HepG2 (cell line): ENCODE results near the gene PKP3. TPM values are rescaled to one million over a fixed set of nuclear protein-coding genes. Genes with fewer than 3 reads are reported as not detected.

Source experiments
- AHR ChIP-seq: IDR thresholded peaks from 2 replicates; pipeline ENCODE4 v1.6.1; 2018; ENCODE audit warnings: missing genetic modification reagents, missing compliant biosample characterization
- CBFB ChIP-seq: sonication (generic); formaldehyde crosslinking; IDR thresholded peaks from 2 replicates; pipeline ENCODE4 v1.4.0; 2020; ENCODE audit warnings: missing genetic modification reagents
- ELF3 ChIP-seq: IDR thresholded peaks from 2 replicates; pipeline ENCODE4 v1.6.1; 2016; ENCODE audit warnings: missing genetic modification reagents, missing compliant biosample characterization
- FOXK1 ChIP-seq: sonication (generic); formaldehyde crosslinking; IDR thresholded peaks from 2 replicates; pipeline ENCODE4 v1.4.0; 2020; ENCODE audit warnings: low read depth, missing genetic modification reagents, borderline replicate concordance
- GTF2F1 ChIP-seq: fragments of 150-350 bp; IDR thresholded peaks from 2 replicates; pipeline ENCODE4 v1.6.1; 2014; ENCODE audit warnings: low read length
- HES4 ChIP-seq: sonication (generic); formaldehyde crosslinking; IDR thresholded peaks from 2 replicates; pipeline ENCODE4 v1.9.0; 2021; ENCODE audit warnings: mild to moderate bottlenecking, missing genetic modification reagents, borderline replicate concordance
- IRX3 ChIP-seq: sonication (generic); formaldehyde crosslinking; IDR thresholded peaks from 2 replicates; pipeline ENCODE4 v1.8.1; 2023; ENCODE audit warnings: mild to moderate bottlenecking, low read depth, missing genetic modification reagents, borderline replicate concordance
- JUND ChIP-seq: sonication (generic); formaldehyde crosslinking; IDR thresholded peaks from 2 replicates; pipeline ENCODE4 v1.8.0; 2022; ENCODE audit warnings: mild to moderate bottlenecking, missing genetic modification reagents
- MED8 ChIP-seq: sonication (generic); formaldehyde crosslinking; IDR thresholded peaks from 2 replicates; pipeline ENCODE4 v1.8.1; 2023; ENCODE audit warnings: mild to moderate bottlenecking, missing genetic modification reagents; ENCODE audit not compliant: insufficient replicate concordance
- MXI1 ChIP-seq: IDR thresholded peaks from 3 replicates; pipeline ENCODE4 v1.6.1; 2012; ENCODE audit warnings: low read depth, low read length, inconsistent platforms, borderline replicate concordance
- PAX8 ChIP-seq: sonication (generic); formaldehyde crosslinking; IDR thresholded peaks from 2 replicates; pipeline ENCODE4 v1.8.0; 2022; ENCODE audit warnings: mild to moderate bottlenecking, missing genetic modification reagents, borderline replicate concordance
- POLR2G ChIP-seq: fragments of 200-400 bp; formaldehyde crosslinking; IDR thresholded peaks from 2 replicates; pipeline ENCODE4 v1.6.1; 2018; ENCODE audit warnings: mild to moderate bottlenecking, low read depth, low read length, moderate library complexity
- SAP130 ChIP-seq: IDR thresholded peaks from 2 replicates; pipeline ENCODE4 v1.6.1; 2016; ENCODE audit warnings: low read depth
- SATB2 ChIP-seq: sonication (generic); formaldehyde crosslinking; IDR thresholded peaks from 2 replicates; pipeline ENCODE4 v1.5.0; 2020; ENCODE audit warnings: missing genetic modification reagents
- SP140L ChIP-seq: sonication (generic); formaldehyde crosslinking; IDR thresholded peaks from 2 replicates; pipeline ENCODE4 v1.4.0; 2020; ENCODE audit warnings: missing genetic modification reagents, borderline replicate concordance
- TEAD3 ChIP-seq: optimal IDR thresholded peaks from 2 replicates; pipeline ENCODE3; 2016; ENCODE audit warnings: borderline replicate concordance
- ZKSCAN5 ChIP-seq: sonication (generic); formaldehyde crosslinking; IDR thresholded peaks from 2 replicates; pipeline ENCODE4 v1.5.1; 2020; ENCODE audit warnings: mild to moderate bottlenecking, missing genetic modification reagents
- ZNF12 ChIP-seq: sonication (generic); formaldehyde crosslinking; IDR thresholded peaks from 2 replicates; pipeline ENCODE4 v1.5.0; 2020; ENCODE audit warnings: missing genetic modification reagents
- ZNF263 ChIP-seq: sonication (generic); formaldehyde crosslinking; IDR thresholded peaks from 2 replicates; pipeline ENCODE4 v1.4.0; 2020; ENCODE audit warnings: missing genetic modification reagents
- ZNF34 ChIP-seq: sonication (generic); formaldehyde crosslinking; IDR thresholded peaks from 2 replicates; pipeline ENCODE4 v1.4.0; 2020; ENCODE audit warnings: mild to moderate bottlenecking, missing genetic modification reagents, borderline replicate concordance
- ZNF468 ChIP-seq: sonication (generic); formaldehyde crosslinking; IDR thresholded peaks from 2 replicates; pipeline ENCODE4 v1.8.0; 2022; ENCODE audit warnings: mild to moderate bottlenecking, moderate library complexity, missing genetic modification reagents
- ZNF614 ChIP-seq: IDR thresholded peaks from 2 replicates; pipeline ENCODE4 v1.6.1; 2018; ENCODE audit warnings: missing biosample characterization, missing genetic modification reagents, inconsistent platforms, borderline replicate concordance
- ZNF615 ChIP-seq: sonication (generic); formaldehyde crosslinking; IDR thresholded peaks from 2 replicates; pipeline ENCODE4 v1.5.0; 2020; ENCODE audit warnings: mild to moderate bottlenecking, missing genetic modification reagents, borderline replicate concordance
- ZSCAN21 ChIP-seq: sonication (generic); formaldehyde crosslinking; IDR thresholded peaks from 2 replicates; pipeline ENCODE4 v1.8.0; 2022; ENCODE audit warnings: mild to moderate bottlenecking, missing genetic modification reagents, moderate library complexity, borderline replicate concordance
- polyA plus RNA-seq, 8 experiments: library from polyadenylated mRNA; depleted of rRNA in 3 of 8; stranded (reverse) in 7 of 8; unstranded in 1 of 8; fragments of >200 nt; fragmentation: Illumina TruSeq in 4 of 8; extraction: Trizol in 4 of 8; gene quantifications; 2 replicates each; pipeline versions ENCODE4 v1.2.1 to v1.2.3, GENCODE V29; 2011 to 2016; ENCODE audit warnings: low read depth in 4 of 8, missing spikeins in 1 of 8, mixed read lengths in 1 of 8; ENCODE audit not compliant: insufficient read depth in 1 of 8
- total RNA-seq, 5 experiments: library from RNA; depleted of rRNA; stranded (reverse); fragments of >200 nt; fragmentation: Illumina TruSeq; extraction: Trizol; gene quantifications; 2 replicates each; pipeline ENCODE4 v1.2.3, GENCODE V29; 2016; ENCODE audit warnings: low read depth in 1 of 5
- TF ChIP-seq, protein P1 (sequence below): sonication (generic); formaldehyde crosslinking; IDR thresholded peaks from 2 replicates; pipeline ENCODE4 v1.5.0; 2020; ENCODE audit warnings: mild to moderate bottlenecking, missing genetic modification reagents
- TF ChIP-seq, protein P2 (sequence below): sonication (generic); formaldehyde crosslinking; IDR thresholded peaks from 2 replicates; pipeline ENCODE4 v1.5.1; 2020; ENCODE audit warnings: mild to moderate bottlenecking, missing genetic modification reagents, moderate library complexity
- TF ChIP-seq, protein P3 (sequence below): sonication (generic); formaldehyde crosslinking; IDR thresholded peaks from 2 replicates; pipeline ENCODE4 v1.4.0; 2020; ENCODE audit warnings: missing genetic modification reagents

PKP3 gene
- total and polyA plus RNA-seq, 2 of the 13 experiments (the other 11 are each of a cell fraction or from before 2014, with no cell fraction given), result 18.0 to 28.7 TPM

DNA sequence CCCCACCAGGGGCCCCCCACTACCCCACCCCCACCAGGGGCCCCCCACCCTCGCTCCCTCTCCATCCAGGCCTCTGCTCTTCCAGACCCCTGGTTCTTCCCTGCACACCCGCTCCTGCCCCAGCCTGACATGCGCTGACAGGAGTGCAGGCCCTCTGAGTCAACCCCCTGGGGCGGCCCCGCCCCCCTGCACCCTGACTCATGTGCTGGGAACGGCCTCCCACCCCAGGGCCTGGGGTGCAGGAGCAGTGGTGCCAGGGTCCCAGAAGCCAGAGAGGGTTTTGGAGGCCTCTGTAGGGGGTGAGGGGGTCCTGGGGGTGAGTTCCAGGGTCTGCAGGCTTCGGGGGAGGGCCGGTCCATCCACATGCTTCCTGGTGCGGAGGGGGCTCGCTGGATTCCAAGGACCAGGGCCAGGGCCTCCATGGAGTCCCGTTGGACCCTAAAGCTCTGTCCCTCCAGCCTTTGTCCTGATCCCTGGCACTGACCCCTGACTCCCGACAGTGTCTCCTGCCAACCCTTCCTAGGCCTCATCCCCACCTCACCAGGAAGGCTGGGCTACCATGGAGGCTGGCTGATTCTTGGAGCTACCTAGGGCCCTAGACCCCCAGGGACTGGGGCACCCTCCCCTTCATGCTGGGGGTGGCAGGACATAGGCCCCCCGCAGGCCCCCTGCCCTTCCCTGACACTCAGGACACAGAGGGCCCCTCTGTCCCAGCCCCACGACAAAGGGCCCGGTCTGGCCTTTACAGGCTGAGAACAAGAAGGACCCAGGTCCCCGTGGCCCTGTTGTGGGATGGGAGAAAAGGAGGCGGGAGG, 583 bp upstream of the PKP3 start (continued):
- TF ChIP-seq IRX3 (no peak), ZNF468 (CRISPR knock-in tag) (no peak), SP140L (no peak), MED8 (CRISPR knock-in tag) (no peak), ZSCAN21 (CRISPR knock-in tag) (no peak), TEAD3 (CRISPR knock-in tag) (peak; percentile 6), SAP130 (CRISPR knock-in tag) (peak; percentile 74), SATB2 (no peak), PAX8 (CRISPR knock-in tag) (no peak; the same call in 1 of the 2 replicates), CBFB (no peak), FOXK1 (CRISPR knock-in tag) (no peak), ZNF263 (no peak), HES4 (no peak), ZKSCAN5 (no peak), ZNF614 (CRISPR knock-in tag) (no peak), JUND (CRISPR knock-in tag) (0 out of 2 replicates have a peak, but pooled peaks have one; percentile 8), AHR (no peak), POLR2G (no peak), ELF3 (CRISPR knock-in tag) (no peak), ZNF12 (CRISPR knock-in tag) (no peak), ZNF34 (CRISPR knock-in tag) (0 out of 2 replicates have a peak, but pooled peaks have one; percentile 36), ZNF615 (CRISPR knock-in tag) (no peak), MXI1 (peak; percentile 63; the same call in 1 of the 3 replicates), GTF2F1 (no peak)
- TF ChIP-seq, protein P1, sequence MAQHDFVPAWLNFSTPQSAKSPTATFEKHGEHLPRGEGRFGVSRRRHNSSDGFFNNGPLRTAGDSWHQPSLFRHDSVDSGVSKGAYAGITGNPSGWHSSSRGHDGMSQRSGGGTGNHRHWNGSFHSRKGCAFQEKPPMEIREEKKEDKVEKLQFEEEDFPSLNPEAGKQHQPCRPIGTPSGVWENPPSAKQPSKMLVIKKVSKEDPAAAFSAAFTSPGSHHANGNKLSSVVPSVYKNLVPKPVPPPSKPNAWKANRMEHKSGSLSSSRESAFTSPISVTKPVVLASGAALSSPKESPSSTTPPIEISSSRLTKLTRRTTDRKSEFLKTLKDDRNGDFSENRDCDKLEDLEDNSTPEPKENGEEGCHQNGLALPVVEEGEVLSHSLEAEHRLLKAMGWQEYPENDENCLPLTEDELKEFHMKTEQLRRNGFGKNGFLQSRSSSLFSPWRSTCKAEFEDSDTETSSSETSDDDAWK (CRISPR knock-in tag), result no peak
- TF ChIP-seq, protein P2, sequence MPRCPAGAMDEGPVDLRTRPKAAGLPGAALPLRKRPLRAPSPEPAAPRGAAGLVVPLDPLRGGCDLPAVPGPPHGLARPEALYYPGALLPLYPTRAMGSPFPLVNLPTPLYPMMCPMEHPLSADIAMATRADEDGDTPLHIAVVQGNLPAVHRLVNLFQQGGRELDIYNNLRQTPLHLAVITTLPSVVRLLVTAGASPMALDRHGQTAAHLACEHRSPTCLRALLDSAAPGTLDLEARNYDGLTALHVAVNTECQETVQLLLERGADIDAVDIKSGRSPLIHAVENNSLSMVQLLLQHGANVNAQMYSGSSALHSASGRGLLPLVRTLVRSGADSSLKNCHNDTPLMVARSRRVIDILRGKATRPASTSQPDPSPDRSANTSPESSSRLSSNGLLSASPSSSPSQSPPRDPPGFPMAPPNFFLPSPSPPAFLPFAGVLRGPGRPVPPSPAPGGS (CRISPR knock-in tag), result no peak
- TF ChIP-seq, protein P3, sequence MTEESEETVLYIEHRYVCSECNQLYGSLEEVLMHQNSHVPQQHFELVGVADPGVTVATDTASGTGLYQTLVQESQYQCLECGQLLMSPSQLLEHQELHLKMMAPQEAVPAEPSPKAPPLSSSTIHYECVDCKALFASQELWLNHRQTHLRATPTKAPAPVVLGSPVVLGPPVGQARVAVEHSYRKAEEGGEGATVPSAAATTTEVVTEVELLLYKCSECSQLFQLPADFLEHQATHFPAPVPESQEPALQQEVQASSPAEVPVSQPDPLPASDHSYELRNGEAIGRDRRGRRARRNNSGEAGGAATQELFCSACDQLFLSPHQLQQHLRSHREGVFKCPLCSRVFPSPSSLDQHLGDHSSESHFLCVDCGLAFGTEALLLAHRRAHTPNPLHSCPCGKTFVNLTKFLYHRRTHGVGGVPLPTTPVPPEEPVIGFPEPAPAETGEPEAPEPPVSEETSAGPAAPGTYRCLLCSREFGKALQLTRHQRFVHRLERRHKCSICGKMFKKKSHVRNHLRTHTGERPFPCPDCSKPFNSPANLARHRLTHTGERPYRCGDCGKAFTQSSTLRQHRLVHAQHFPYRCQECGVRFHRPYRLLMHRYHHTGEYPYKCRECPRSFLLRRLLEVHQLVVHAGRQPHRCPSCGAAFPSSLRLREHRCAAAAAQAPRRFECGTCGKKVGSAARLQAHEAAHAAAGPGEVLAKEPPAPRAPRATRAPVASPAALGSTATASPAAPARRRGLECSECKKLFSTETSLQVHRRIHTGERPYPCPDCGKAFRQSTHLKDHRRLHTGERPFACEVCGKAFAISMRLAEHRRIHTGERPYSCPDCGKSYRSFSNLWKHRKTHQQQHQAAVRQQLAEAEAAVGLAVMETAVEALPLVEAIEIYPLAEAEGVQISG (CRISPR knock-in tag), result no peak
